AG04449 (cell line): ENCODE results near the gene TGIF2.
"Not testable (repeated sequence)": the region's sequence is repeated elsewhere in the genome, so short reads cannot be mapped to it uniquely, and the experiment has no call there.

Experiments
- CTCF ChIA-PET: fragments of 350-600 bp; formaldehyde crosslinking; extraction: SDS; loops from one replicate; lab custom pipeline; 2021; ENCODE audit warnings: antibody characterized with exemption; lab: Yijun Ruan, JAX
- POLR2A ChIA-PET: fragments of 400-600, 350-600 bp; formaldehyde crosslinking; extraction: SDS; loops from one replicate; lab custom pipeline; 2020; ENCODE audit warnings: antibody characterized with exemption, inconsistent platforms; lab: Yijun Ruan, JAX
- DNase-seq: peaks from one replicate; pipeline ENCODE4 v3.0.0-alpha.2; 2010; ENCODE audit warnings: low read depth, low spot score
- H3K4me3 ChIP-seq: 2 replicates; pipeline ENCODE4 v1.5.1; 2011; ENCODE audit warnings: low read depth, mild to moderate bottlenecking, control low read depth, low read length
- TF ChIP-seq, protein P1 (sequence below): IDR thresholded peaks from one replicate; pipeline ENCODE4 v1.5.1; 2011; ENCODE audit warnings: mild to moderate bottlenecking, moderate library complexity, low read length, control low read depth, inconsistent platforms; ENCODE audit not compliant: insufficient read depth; ENCODE audit errors: missing control alignments

TGIF2 gene

DNA sequence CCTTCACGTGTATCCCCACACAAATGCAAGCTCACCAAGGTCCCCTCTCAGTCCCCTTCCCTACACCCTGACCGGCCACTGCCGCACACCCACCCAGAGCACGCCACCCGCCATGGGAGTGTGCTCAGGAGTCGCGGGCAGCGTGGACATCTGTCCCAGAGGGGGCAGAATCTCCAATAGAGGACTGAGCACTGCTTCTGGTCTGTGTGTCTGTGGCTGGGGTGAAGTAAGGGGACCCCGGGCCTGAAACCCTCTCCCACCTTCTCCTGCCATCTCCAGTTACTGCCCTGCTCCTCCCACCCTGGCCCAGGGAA, 23.8 kb upstream of the TGIF2 start:
- CTCF ChIA-PET: interaction anchor here (2.4 to 2.8 kb wide), 2 partner anchors 8 to 56 kb away, joined by 7 to 12 read pairs; partner anchors contain the start of genes MYL9 and RAB5IF
- POLR2A ChIA-PET: no interaction called here
- no peak for DNase-seq
- TF ChIP-seq, protein P1, sequence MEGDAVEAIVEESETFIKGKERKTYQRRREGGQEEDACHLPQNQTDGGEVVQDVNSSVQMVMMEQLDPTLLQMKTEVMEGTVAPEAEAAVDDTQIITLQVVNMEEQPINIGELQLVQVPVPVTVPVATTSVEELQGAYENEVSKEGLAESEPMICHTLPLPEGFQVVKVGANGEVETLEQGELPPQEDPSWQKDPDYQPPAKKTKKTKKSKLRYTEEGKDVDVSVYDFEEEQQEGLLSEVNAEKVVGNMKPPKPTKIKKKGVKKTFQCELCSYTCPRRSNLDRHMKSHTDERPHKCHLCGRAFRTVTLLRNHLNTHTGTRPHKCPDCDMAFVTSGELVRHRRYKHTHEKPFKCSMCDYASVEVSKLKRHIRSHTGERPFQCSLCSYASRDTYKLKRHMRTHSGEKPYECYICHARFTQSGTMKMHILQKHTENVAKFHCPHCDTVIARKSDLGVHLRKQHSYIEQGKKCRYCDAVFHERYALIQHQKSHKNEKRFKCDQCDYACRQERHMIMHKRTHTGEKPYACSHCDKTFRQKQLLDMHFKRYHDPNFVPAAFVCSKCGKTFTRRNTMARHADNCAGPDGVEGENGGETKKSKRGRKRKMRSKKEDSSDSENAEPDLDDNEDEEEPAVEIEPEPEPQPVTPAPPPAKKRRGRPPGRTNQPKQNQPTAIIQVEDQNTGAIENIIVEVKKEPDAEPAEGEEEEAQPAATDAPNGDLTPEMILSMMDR: no peak
- no peak overlapping the region for H3K4me3 ChIP-seq

DNA sequence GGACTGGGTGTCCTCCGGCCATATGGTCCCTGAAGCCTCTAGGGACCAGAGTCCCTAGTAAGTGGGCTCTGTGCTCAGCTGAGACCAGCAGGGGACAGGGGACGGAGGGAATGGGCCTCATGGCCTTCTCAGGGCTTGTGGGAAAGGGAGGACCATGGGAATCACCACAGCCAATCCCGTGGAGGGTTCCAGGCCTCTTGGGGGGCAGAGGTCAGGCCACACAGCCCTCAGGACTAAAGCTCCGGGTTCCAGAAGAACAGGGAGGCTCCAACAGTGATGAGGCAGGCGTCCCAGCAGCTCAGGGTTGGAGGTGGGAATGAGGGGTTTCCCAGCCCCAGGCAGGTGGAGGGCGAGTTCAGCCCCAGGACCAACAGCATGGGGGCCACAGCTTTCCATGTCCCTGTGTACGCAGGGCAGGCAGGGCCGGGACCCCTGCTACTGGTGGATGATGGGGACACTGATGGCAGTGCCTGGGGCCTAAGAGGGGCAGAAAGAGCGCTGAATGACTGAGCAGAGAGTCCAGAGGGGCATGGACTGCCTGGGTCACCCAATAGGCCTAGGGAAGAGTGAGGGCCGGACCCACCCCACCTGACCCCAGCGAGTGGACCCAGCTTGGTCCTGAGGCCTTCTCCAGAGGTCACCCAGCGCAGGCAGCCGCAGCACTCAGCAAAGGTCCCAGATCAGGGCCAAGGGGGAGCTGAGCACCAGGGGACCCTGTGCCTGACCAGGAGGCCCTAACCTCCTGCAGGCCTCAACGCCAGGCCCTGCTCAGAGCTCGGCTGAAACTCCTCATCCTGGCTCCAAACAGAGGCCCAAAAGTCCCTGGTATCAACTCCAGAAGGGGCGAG, 23.2 kb upstream of the TGIF2 start:
- CTCF ChIA-PET: interaction anchor here (1.1 to 2.8 kb wide), 4 partner anchors 9 to 338 kb away, joined by 3 to 12 read pairs (median 6); partner anchors contain the start of genes MYL9 and RAB5IF
- no peak for DNase-seq
- no peak overlapping the region for H3K4me3 ChIP-seq
- TF ChIP-seq, protein P1: no peak
- POLR2A ChIA-PET: interaction anchor here (1.3 to 3.3 kb wide), 2 partner anchors 7 to 85 kb away, joined by 5 to 14 read pairs; partner anchors contain the start of gene MYL9

DNA sequence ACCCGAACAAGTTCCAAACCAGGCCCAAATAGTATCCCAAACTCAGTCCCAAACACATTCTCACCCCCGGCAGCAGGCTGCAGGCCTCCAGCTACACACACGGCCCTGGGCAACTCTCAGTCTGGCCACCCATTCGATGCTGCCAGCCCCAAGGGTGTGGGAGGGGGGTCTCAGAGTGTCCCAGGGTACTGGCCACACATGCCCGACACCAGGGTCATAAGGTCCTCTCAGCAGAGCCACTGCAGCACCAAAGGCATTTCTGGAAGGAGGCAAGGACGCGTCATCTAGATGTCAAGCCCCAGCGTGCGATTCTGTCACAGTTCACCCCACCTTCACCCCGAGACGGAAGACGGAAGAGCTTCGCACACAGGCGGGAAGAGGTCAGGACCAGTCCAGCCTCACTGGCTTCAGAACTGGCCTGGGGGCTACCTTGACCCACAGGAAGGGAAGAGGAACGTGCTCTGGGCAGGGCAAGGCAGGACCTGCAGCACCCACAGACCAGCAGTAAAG, 22.6 kb upstream of the TGIF2 start:
- POLR2A ChIA-PET: interaction anchor here (0.6 to 3.3 kb wide), 6 partner anchors 8 to 338 kb away, joined by 3 to 14 read pairs (median 4); partner anchors contain the start of genes MYL9 and RAB5IF
- TF ChIP-seq, protein P1: no peak
- H3K4me3 ChIP-seq: no peak overlapping the region
- DNase-seq: no peak
- CTCF ChIA-PET: interaction anchor here (1.1 to 2.8 kb wide), 4 partner anchors 9 to 337 kb away, joined by 3 to 12 read pairs (median 6); partner anchors contain the start of genes MYL9 and RAB5IF

DNA sequence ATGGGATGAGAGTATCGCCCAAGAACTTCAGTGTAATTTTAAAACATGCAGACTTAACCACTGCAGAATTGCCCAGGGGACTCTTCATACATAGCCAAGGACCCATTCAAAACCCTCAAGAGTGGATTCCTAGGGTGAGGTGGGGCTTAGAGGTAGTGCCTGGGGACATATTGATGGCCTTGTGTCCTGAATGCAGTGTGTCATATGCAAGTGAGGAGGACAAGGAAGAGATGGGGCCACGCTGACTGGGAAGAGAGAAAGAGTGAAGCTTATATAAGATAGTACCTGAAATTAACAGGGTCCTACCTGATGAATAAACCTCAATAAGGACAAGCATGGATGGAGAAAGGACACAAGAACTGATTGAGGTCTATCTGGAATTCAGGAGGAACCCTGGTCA, 18.1 kb upstream of the TGIF2 start:
- no peak for DNase-seq
- CTCF ChIA-PET: no interaction called here
- TF ChIP-seq, protein P1: no peak
- POLR2A ChIA-PET: interaction anchor here (0.6 kb wide), 1 partner anchor 352 kb away, joined by 3 read pairs; no protein-coding TSS in a partner anchor
- no peak overlapping the region for H3K4me3 ChIP-seq

GRCh38 chr20:36562724-36563123, 10.7 kb upstream of the TGIF2 start:
- DNase-seq: no peak
- ChIA-PET POLR2A (interaction anchor here (0.6 kb wide), 1 partner anchor 8 kb away, joined by 3 read pairs; no protein-coding TSS in a partner anchor), CTCF (interaction anchor here (1.6 to 6.3 kb wide), 2 partner anchors 8 to 42 kb away, joined by 4 to 58 read pairs; partner anchors contain the start of gene RAB5IF)
- TF ChIP-seq, protein P1: no peak
- H3K4me3 ChIP-seq: no peak overlapping the region

GRCh38 chr20:36563374-36563773, 10.0 kb upstream of the TGIF2 start:
- POLR2A ChIA-PET: no interaction called here
- TF ChIP-seq, protein P1: no peak
- no peak for DNase-seq
- CTCF ChIA-PET: no interaction called here
- H3K4me3 ChIP-seq: no peak overlapping the region

DNA sequence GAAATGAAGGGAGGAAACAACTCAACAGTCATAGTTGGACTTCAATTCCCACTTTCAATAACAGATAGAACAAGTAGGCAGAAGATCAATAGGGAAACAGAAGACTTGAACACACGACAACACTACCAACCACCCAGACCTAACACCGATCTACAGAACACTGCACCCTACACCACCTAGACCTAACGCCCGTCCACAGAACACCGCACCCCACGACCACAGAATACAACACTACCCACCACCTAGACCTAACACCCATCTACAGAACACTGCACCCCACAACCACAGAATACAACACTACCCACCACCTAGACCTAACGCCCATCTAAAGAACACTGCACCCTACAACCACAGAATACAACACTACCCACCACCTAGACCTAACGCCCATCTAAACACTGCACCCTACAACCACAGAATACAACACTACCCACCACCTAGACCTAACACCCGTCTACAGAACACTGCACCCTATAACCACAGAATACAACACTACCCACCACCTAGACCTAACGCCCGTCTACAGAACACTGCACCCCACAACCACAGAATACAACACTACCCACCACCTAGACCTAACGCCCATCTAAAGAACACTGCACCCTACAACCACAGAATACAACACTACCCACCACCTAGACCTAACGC, 9.2 kb upstream of the TGIF2 start:
- DNase-seq, POLR2A ChIA-PET, CTCF ChIA-PET, H3K4me3 ChIP-seq: not testable (repeated sequence)

DNA sequence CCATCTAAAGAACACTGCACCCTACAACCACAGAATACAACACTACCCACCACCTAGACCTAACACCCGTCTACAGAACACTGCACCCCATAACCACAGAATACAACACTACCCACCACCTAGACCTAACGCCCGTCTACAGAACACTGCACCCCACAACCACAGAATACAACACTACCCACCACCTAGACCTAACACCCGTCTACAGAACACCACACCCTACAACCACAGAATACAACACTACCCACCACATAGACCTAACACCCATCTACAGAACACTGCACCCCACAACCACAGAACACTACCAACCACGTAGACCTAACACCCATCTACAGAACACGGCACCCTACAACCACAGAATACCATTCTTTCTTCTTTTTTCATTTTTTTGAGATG, 8.7 kb upstream of the TGIF2 start:
- CTCF ChIA-PET: interaction anchor here (1.2 kb wide), 1 partner anchor 190 kb away, joined by 3 read pairs; no protein-coding TSS in a partner anchor
- POLR2A ChIA-PET, H3K4me3 ChIP-seq, DNase-seq: not testable (repeated sequence)
